ENCODE measurements around the gene PRAF2.

DNA sequence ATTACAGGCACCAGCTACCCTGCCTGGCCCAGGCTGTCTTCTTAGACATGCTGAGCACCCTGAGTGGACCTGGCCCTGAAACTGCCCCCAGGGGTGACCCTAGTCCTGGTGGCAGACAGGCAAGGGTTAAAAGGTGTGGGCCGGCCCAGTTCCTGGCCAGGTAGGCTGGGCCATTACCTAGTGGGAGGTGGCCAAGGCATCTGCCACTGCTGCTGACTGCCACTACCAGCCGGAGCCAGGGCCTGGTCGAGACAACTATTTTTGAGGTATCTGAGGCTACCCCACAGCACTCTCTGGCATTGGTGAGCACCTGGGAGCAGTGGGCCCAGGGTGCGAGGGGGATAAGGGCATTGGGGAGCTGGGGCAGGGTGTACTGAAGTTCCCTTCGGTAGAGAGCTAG lies 15.0 kb downstream of the PRAF2 start, which contains the start of gene CCDC120:
- TF ChIP-seq, protein P1, sequence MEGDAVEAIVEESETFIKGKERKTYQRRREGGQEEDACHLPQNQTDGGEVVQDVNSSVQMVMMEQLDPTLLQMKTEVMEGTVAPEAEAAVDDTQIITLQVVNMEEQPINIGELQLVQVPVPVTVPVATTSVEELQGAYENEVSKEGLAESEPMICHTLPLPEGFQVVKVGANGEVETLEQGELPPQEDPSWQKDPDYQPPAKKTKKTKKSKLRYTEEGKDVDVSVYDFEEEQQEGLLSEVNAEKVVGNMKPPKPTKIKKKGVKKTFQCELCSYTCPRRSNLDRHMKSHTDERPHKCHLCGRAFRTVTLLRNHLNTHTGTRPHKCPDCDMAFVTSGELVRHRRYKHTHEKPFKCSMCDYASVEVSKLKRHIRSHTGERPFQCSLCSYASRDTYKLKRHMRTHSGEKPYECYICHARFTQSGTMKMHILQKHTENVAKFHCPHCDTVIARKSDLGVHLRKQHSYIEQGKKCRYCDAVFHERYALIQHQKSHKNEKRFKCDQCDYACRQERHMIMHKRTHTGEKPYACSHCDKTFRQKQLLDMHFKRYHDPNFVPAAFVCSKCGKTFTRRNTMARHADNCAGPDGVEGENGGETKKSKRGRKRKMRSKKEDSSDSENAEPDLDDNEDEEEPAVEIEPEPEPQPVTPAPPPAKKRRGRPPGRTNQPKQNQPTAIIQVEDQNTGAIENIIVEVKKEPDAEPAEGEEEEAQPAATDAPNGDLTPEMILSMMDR (IDR thresholded peaks at IDR 0.05), result no peak
- TF ChIP-seq SIN3A (IDR thresholded peaks at IDR 0.05; ENCODE audit: borderline replicate concordance, insufficient read depth, low read depth, low read length), result no peak
- TF ChIP-seq POLR2AphosphoS5 (IDR thresholded peaks at IDR 0.05; ENCODE audit: low read depth, low read length), result no peak
- no peak for TF ChIP-seq TCF7L2 (IDR thresholded peaks at IDR 0.05; ENCODE audit: low read depth, low read length)

Measured in Panc1 (cell line).